CD4-positive, alpha-beta T cell (primary cell): ENCODE measurements around the gene CFAP97D1. TPM values are rescaled to one million over a fixed set of nuclear protein-coding genes. Genes with fewer than 3 reads are reported as not detected.

Experiments used
- ATAC-seq: fragments of 200-7000 bp; cut with Tn5 transposase; one replicate; pipeline ENCODE4 v1.10.0; 2022; ENCODE audit warnings: mild to moderate bottlenecking; ENCODE audit not compliant: poor library complexity
- CTCF ChIA-PET: fragments of 350-600 bp; sonication (Branson Sonifier 250); formaldehyde crosslinking; loops from one replicate; lab custom pipeline; 2021; ENCODE audit warnings: antibody characterized with exemption, inconsistent platforms; lab: Charles Lee
- POLR2A ChIA-PET: fragments of 350-600 bp; sonication (Branson Sonifier 250); formaldehyde crosslinking; loops from one replicate; lab custom pipeline; 2021; ENCODE audit warnings: antibody characterized with exemption, inconsistent platforms; lab: Charles Lee
- DNase-seq, 14 experiments: peaks; one replicate each; pipeline ENCODE4 v3.0.0-alpha.2; 2013 to 2020; ENCODE audit warnings: mixed read lengths in 2 of 14
- H3K27ac ChIP-seq, 2 donors: one replicate each; pipeline versions ENCODE4 v1.5.1 to v1.7.0; 2013; ENCODE audit warnings: low read length in 2 of 2, low read depth in 1 of 2, mild to moderate bottlenecking in 1 of 2
- H3K27me3 ChIP-seq, 2 experiments: 1 replicate in 1 of 2; 2 replicates in 1 of 2; pipeline versions ENCODE4 v1.6.1 to v1.7.0; 2013; ENCODE audit warnings: low read length in 2 of 2, control low read depth in 1 of 2, mild to moderate bottlenecking in 1 of 2, moderate library complexity in 1 of 2; ENCODE audit not compliant: insufficient read depth in 2 of 2, control insufficient read depth in 1 of 2
- H3K36me3 ChIP-seq: one replicate; pipeline ENCODE4 v1.6.1; 2013; ENCODE audit warnings: low read length, control low read depth; ENCODE audit not compliant: insufficient read depth
- H3K4me1 ChIP-seq: one replicate; pipeline ENCODE4 v1.6.1; 2013; ENCODE audit warnings: low read length, control low read depth; ENCODE audit not compliant: insufficient read depth
- H3K4me3 ChIP-seq: one replicate; pipeline ENCODE4 v1.5.1; 2013; ENCODE audit warnings: mild to moderate bottlenecking, low read length, moderate library complexity
- H3K9me3 ChIP-seq, 2 experiments: 1 replicate in 1 of 2; 2 replicates in 1 of 2; pipeline versions ENCODE4 v1.6.1 to v1.7.0; 2013; ENCODE audit warnings: low read length in 2 of 2, mild to moderate bottlenecking in 2 of 2, control low read depth in 1 of 2, moderate library complexity in 1 of 2; ENCODE audit not compliant: control insufficient read depth in 1 of 2, insufficient read depth in 1 of 2
- H3K27ac Mint-ChIP-seq: one replicate; pipeline ENCODE4 v1.8.0; 2020; ENCODE audit warnings: mixed read lengths
- H3K27me3 Mint-ChIP-seq: one replicate; pipeline ENCODE4 v1.8.0; 2021; ENCODE audit warnings: mixed read lengths
- H3K36me3 Mint-ChIP-seq: one replicate; pipeline ENCODE4 v1.8.0; 2021; ENCODE audit warnings: low read depth, mixed read lengths
- H3K4me1 Mint-ChIP-seq: one replicate; pipeline ENCODE4 v1.8.0; 2021; ENCODE audit warnings: low read depth, mixed read lengths
- H3K4me3 Mint-ChIP-seq: one replicate; pipeline ENCODE4 v1.8.0; 2020; ENCODE audit warnings: mild to moderate bottlenecking, mixed read lengths
- H3K9me3 Mint-ChIP-seq: one replicate; pipeline ENCODE4 v1.8.0; 2020; ENCODE audit warnings: mixed read lengths
- intact Hi-C, 2 experiments: fragments of 100-400 bp; cut with DNase I in 1 of 2; cut with micrococcal nuclease in 1 of 2; formaldehyde crosslinking; loops; one replicate each; pipeline versions ENCODE4 v1.15.1 to v1.9.0; 2023 to 2025; cut with DNase I, micrococcal nuclease
- total RNA-seq, 174 experiments: library from RNA in 2 of 174; stranded (reverse) in 2 of 174; gene quantifications; one replicate each; pipeline ENCODE4 v1.2.3 and lab custom pipeline; 2021 to 2026
- TF ChIP-seq, protein P1 (sequence below): fragments of 200-600 bp; IDR thresholded peaks from one replicate; pipeline ENCODE4 v1.8.0; 2022; ENCODE audit warnings: antibody characterized with exemption, mild to moderate bottlenecking

Gene CFAP97D1
- total RNA-seq, 2 experiments from 2014 or later, result not detected

DNA sequence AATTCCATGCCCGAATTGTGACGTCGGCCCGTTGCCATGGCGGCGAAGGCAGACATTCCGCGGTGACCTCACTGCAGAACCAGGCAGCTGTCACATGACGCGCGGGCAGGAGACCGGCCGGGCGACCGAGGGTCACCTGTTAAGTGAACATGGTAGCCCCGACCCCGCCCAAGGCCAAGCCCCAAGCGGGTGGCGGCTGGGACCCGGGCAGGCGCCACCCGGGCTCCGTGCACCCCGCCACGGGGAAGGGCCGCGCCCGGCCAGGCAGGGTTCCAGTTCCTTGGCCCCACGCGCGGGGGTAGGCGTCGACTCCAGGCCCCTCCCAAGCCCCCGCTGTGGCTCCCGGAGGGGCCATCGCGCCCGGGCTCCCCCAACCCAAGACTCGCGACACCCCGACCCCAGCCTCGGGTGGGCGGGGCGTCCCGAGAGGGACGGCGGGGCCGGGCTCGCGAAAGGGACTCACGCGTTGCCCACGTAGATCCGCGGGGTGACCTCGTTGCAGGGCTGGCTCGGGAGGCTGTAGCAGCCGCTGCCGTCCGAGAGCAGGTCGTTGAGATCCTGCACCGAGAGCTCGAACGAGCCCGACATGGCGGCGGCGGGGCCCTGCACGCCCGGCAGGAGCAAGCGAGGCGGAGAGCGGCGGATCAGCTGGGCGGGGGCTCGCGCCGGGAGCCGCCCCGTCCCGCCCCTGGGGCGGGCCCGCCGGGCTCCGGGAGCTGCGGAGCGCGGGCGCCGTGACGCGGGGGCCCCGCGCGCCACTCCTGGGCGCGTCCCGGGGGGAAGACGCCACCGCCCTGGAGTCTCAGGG, 1.7 kb upstream of the CFAP97D1 start, which contains the start of gene DUSP3:
Gene DUSP3, minus strand, starts transcription at position 641 of the 808 bp plus-strand sequence. Its CDS starts 53 bp downstream, at position 588.
- DNase-seq, result peak; percentile 47 to 89 (median 68)
- TF ChIP-seq, protein P1, sequence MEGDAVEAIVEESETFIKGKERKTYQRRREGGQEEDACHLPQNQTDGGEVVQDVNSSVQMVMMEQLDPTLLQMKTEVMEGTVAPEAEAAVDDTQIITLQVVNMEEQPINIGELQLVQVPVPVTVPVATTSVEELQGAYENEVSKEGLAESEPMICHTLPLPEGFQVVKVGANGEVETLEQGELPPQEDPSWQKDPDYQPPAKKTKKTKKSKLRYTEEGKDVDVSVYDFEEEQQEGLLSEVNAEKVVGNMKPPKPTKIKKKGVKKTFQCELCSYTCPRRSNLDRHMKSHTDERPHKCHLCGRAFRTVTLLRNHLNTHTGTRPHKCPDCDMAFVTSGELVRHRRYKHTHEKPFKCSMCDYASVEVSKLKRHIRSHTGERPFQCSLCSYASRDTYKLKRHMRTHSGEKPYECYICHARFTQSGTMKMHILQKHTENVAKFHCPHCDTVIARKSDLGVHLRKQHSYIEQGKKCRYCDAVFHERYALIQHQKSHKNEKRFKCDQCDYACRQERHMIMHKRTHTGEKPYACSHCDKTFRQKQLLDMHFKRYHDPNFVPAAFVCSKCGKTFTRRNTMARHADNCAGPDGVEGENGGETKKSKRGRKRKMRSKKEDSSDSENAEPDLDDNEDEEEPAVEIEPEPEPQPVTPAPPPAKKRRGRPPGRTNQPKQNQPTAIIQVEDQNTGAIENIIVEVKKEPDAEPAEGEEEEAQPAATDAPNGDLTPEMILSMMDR, result no peak
- Mint-ChIP-seq H3K36me3 (peaks cover 2% of the 10 kb centered on the region), H3K27me3 (peaks cover 32% of the 10 kb centered on the region), H3K4me1 (peaks cover 8% of the 10 kb centered on the region), H3K4me3 (peak within 1 kb of the TSS; percentile 90), H3K27ac (peak within 1 kb of the TSS; percentile 36), H3K9me3 (no peaks in the 10 kb centered on the region)
- ChIA-PET CTCF (interaction anchor here (0.8 to 1.6 kb wide), 3 partner anchors 10 to 68 kb away, joined by 3 to 7 read pairs (median 5); partner anchors contain the start of gene CD300LG), POLR2A (interaction anchor here (0.6 to 1.3 kb wide), 8 partner anchors 11 to 567 kb away, joined by 3 to 5 read pairs (median 3); partner anchors contain the start of genes CD300LG and GRN)
- H3K4me3 ChIP-seq, result peak within 1 kb of the TSS; percentile 65
- H3K27ac ChIP-seq, result peak within 1 kb of the TSS in 1 of 2 donors; percentile 38
- no peaks in the 10 kb centered on the region for H3K9me3 ChIP-seq
- peaks cover 6 to 21% of the 10 kb centered on the region in 2 experiments for H3K27me3 ChIP-seq
- peaks cover 21% of the 10 kb centered on the region for H3K4me1 ChIP-seq
- H3K36me3 ChIP-seq, result no peaks in the 10 kb centered on the region
- intact Hi-C loops, result loop anchor here in 1 of 2 experiments (1.0 to 10.0 kb wide), 3 partner anchors 58 to 726 kb away; partner anchors contain the start of genes ARL4D and GPATCH8
- ATAC-seq, result peak; percentile 96

GRCh38 chr17:43779145-43780125, 800 bp upstream of the CFAP97D1 start:
- peak in 1 of 14 experiments; percentile 7 for DNase-seq
- Mint-ChIP-seq H3K36me3 (no peaks in the 10 kb centered on the region), H3K4me3 (peak overlapping the region; percentile 87), H3K27me3 (peaks cover 41% of the 10 kb centered on the region), H3K4me1 (peaks cover 8% of the 10 kb centered on the region), H3K27ac (peak overlapping the region; percentile 36), H3K9me3 (no peaks in the 10 kb centered on the region)
- intact Hi-C loops, result loop anchor here in 1 of 2 experiments (10.0 kb wide), 2 partner anchors 385 to 725 kb away; partner anchors contain the start of genes ARL4D and GPATCH8
- peak; percentile 53 for ATAC-seq
- Histone ChIP-seq H3K27ac (no peak overlapping the region), H3K4me1 (peaks cover 21% of the 10 kb centered on the region), H3K27me3 (peaks cover 6 to 23% of the 10 kb centered on the region in 2 experiments), H3K36me3 (no peaks in the 10 kb centered on the region), H3K4me3 (peak overlapping the region; percentile 65), H3K9me3 (no peaks in the 10 kb centered on the region)
- TF ChIP-seq, protein P1, result no peak
- CTCF ChIA-PET, result interaction anchor here (0.8 to 1.6 kb wide), 4 partner anchors 9 to 67 kb away, joined by 3 to 7 read pairs (median 4); partner anchors contain the start of gene CD300LG
- POLR2A ChIA-PET, result interaction anchor here (0.6 to 1.3 kb wide), 6 partner anchors 11 to 566 kb away, joined by 3 to 5 read pairs (median 3); partner anchors contain the start of genes CD300LG and GRN
